Right lobe of liver (tissue), 6 donors: ENCODE measurements around the gene LCA5L. TPM values are rescaled to one million over a fixed set of nuclear protein-coding genes. Genes with fewer than 3 reads are reported as not detected.

Experiments
- ATAC-seq, 4 donors: fragments of 200-7000 bp; cut with Tn5 transposase; one replicate each; pipeline ENCODE4 v1.9.1; 2020; ENCODE audit warnings: mild to moderate bottlenecking in 4 of 4, moderate library complexity in 4 of 4
- DNase-seq, 3 donors: peaks; one replicate each; pipeline ENCODE4 v3.0.0-alpha.2; 2020
- H3K27ac ChIP-seq, 3 donors: fragments of 200-600 bp; one replicate each; pipeline ENCODE4 v1.8.0; 2022
- H3K27me3 ChIP-seq, 2 donors: fragments of 200-600 bp; one replicate each; pipeline ENCODE4 v1.8.0; 2022
- H3K36me3 ChIP-seq, 4 donors: fragments of 200-600 bp; sonication (generic) in 1 of 4; one replicate each; pipeline versions ENCODE4 v1.5.1 to v1.8.0; 2017 to 2022; ENCODE audit warnings: control low read depth in 1 of 4
- H3K4me1 ChIP-seq, 4 donors: fragments of 200-600 bp; sonication (generic) in 1 of 4; one replicate each; pipeline versions ENCODE4 v1.5.1 to v1.8.0; 2017 to 2022; ENCODE audit warnings: control low read depth in 1 of 4
- H3K4me3 ChIP-seq, 3 donors: fragments of 200-600 bp; one replicate each; pipeline ENCODE4 v1.8.0; 2022
- H3K9me3 ChIP-seq, 4 donors: fragments of 200-600 bp; sonication (generic) in 1 of 4; one replicate each; pipeline versions ENCODE4 v1.5.1 to v1.8.0; 2017 to 2022; ENCODE audit warnings: control low read depth in 1 of 4
- POLR2A ChIP-seq: fragments of 450-650 bp; IDR thresholded peaks from one replicate; pipeline ENCODE4 v1.6.1; 2017; ENCODE audit warnings: antibody characterized with exemption, mild to moderate bottlenecking
- WGBS: methylation state at CpG from one replicate; pipeline ENCODE4 v1.1.6; 2018; ENCODE audit warnings: low coverage, low lambda C conversion rate; ENCODE audit not compliant: insufficient coverage; ENCODE audit errors: missing lambda C conversion rate; 5-methylcytosine and 5-hydroxymethylcytosine counted together
- intact Hi-C, 2 donors: fragments of 100-400 bp; cut with DNase I; formaldehyde crosslinking; loops; one replicate each; pipeline versions ENCODE4 v1.11.2 to v1.14.1; 2022
- total RNA-seq, 6 experiments: library from RNA; depleted of rRNA in 2 of 6; stranded (reverse); fragments of >200 nt in 2 of 6; fragmentation: NEBNext Ultra II Directional in 3 of 6; extraction: Animal tissue kit (Norgen Biotek cat#: 25700) in 3 of 6; gene quantifications; one replicate each; pipeline versions ENCODE4 v1.1.0 to v1.2.4, GENCODE V29; 2016 to 2023
- TF ChIP-seq, protein P1 (sequence below), 4 donors: fragments of 200-600 bp in 3 of 4; fragments of 450-650 bp in 1 of 4; IDR thresholded peaks; one replicate each; pipeline versions ENCODE4 v1.5.1 to v1.8.0; 2016 to 2022; ENCODE audit warnings: antibody characterized with exemption in 4 of 4, mild to moderate bottlenecking in 2 of 4
- donor health status: DM: no; HTN: yes; CAD: no.
- donor health status: DM: no; HTN: no; CAD: no.
- donor health status: DM: no; HTN: no; CAD: no.
- donor health status: DM: no; HTN: yes; CAD: no.
- donor health status: DM: no; HTN: yes; CAD: no.

LCA5L gene
- total RNA-seq, 6 experiments from 2014 or later: 0.54 to 2.8 (median 1.1) TPM

DNA sequence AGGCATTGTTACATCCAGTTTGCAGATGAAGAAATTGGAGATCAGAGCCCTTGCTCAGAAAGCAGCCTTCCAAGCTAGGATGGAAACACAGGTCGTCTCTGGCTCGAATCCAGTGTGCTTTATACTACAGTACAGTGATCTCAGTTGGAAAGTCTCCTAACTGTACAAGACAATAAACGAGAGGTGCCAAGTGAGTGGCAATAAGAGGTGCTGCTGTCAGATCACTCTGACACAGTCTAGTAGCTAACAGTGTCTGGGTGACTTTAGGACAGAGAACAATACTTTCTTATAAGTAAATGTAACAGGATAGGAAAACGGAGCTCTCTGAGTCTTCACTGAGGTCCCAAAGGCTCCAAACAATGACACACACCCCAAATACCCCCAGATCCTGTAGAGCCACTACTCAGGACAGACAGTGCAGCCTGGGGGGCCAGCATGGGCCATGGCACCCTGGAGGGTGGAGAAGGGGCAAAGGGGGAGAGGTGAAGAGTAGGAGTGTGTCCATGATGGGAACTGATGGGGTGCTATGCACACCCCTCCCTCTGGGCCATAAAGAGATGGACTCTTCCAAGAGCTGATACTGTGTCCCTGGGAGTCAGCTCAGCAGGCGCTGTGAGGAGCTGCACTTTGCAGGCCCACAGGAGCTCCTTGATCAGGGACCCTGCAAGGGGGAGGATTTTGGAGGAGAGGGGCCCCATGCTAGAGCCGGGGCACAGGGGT lies 9.5 kb upstream of the LCA5L start:
- Histone ChIP-seq H3K27me3 (no peaks in the 10 kb centered on the region), H3K4me3 (no peak overlapping the region), H3K27ac (no peak overlapping the region), H3K9me3 (no peaks in the 10 kb centered on the region), H3K4me1 (no peaks in the 10 kb centered on the region), H3K36me3 (no peaks in the 10 kb centered on the region)
- no peak for ATAC-seq
- no peak for DNase-seq
- TF ChIP-seq, protein P1, sequence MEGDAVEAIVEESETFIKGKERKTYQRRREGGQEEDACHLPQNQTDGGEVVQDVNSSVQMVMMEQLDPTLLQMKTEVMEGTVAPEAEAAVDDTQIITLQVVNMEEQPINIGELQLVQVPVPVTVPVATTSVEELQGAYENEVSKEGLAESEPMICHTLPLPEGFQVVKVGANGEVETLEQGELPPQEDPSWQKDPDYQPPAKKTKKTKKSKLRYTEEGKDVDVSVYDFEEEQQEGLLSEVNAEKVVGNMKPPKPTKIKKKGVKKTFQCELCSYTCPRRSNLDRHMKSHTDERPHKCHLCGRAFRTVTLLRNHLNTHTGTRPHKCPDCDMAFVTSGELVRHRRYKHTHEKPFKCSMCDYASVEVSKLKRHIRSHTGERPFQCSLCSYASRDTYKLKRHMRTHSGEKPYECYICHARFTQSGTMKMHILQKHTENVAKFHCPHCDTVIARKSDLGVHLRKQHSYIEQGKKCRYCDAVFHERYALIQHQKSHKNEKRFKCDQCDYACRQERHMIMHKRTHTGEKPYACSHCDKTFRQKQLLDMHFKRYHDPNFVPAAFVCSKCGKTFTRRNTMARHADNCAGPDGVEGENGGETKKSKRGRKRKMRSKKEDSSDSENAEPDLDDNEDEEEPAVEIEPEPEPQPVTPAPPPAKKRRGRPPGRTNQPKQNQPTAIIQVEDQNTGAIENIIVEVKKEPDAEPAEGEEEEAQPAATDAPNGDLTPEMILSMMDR (IDR thresholded peaks at IDR 0.05): no peak
- WGBS: 79% methylated on average over 5 of the region's 6 CpGs
- intact Hi-C loops: no loop called here

DNA sequence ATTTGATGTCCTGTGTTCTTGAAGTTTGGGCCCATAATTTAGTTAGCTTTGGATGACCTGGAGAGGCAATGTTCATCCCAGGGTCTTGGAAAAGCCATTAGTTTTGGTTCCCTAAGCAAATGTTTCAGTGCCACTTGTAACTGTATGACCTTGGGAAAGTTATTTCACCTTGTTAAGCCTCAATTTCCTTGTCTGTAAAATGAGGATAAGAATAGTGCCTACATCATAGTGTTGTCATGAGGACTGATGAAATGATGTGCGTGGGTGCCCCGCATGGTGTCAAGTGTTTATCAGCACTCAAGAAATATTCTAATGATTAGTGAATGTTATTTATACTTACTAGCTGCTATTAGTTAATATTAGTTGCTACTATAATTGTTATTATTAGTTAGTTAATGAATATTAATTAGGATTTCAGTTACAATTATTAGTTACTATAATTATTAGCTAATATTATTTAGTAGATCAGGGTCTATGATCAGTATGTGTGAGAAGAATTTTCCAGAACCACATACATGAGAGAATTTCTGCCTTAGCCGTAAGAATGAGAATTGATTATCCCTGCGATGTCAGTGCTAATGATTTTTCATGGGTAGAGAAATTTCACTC lies 8.1 kb upstream of the LCA5L start:
- WGBS: 88% methylated on average over 4 of the region's 4 CpGs
- Histone ChIP-seq H3K4me3 (no peak overlapping the region), H3K27me3 (no peaks in the 10 kb centered on the region), H3K4me1 (no peaks in the 10 kb centered on the region), H3K9me3 (no peaks in the 10 kb centered on the region), H3K27ac (no peak overlapping the region), H3K36me3 (no peaks in the 10 kb centered on the region)
- TF ChIP-seq, protein P1 (IDR thresholded peaks at IDR 0.05): no peak
- no peak for TF ChIP-seq POLR2A
- DNase-seq: no peak
- no peak for ATAC-seq
- intact Hi-C loops: no loop called here

DNA sequence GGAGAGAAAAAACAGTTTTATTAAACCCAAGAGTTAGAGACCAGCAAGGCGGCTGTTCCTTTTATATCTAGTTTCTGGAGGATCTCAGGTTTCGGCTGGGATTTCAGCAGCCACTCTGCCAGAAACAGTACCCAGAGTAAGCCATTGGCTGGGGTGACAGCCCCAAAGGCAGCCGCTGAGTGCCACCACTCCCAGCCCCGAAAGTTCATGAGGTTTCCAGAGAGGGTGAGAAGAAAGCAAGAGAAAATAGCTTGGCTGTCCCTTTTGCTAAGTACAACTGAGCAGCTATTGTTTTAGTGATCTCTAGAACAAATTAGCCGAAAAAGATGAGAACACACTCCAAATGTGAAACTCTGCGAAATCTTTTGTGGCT lies 7.4 kb upstream of the LCA5L start:
- TF ChIP-seq, protein P1 (IDR thresholded peaks at IDR 0.05): no peak
- no peak for TF ChIP-seq POLR2A
- H3K9me3 ChIP-seq: no peaks in the 10 kb centered on the region
- no peaks in the 10 kb centered on the region for H3K4me1 ChIP-seq
- intact Hi-C loops: no loop called here
- no peak overlapping the region for H3K27ac ChIP-seq
- H3K27me3 ChIP-seq: no peaks in the 10 kb centered on the region
- no peaks in the 10 kb centered on the region for H3K36me3 ChIP-seq
- H3K4me3 ChIP-seq: no peak overlapping the region
- ATAC-seq (no peak), DNase-seq (no peak)
- WGBS: 83% methylated on average over 5 of the region's 6 CpGs

DNA sequence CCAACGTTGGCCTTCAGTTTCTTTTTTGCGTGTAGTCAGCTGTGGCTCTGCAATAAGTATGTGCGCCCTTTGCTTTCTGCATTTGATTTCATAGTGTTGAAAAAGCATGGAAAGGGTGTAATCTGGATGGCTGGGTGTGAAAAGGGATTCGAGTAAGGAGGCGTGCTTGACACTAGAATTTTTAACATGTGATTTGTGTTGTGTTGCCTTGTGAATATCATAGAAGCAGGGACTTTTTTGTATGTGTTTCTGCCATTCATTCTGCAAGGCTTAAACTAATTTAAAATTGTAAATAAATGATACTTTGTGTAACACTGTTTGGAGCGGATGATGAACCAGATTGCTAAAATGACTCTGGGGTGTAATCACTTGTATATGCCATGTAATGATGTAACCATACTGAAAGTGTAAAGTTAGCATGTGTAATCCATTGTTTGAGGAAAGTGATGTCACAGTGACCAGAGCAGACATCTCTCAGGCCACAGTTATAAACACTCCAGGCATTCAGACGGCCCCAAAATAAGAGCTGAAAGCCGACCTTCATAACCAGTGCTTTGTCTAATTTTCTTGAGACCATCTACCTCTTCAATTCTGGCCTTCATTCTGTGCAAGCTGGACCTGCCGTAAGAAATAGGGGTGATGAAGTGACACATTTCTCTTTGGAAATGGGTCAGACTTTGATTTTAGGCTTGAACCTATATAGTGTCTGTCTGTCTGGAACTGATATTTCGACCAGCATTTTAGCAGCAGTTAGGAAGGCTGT lies 6.8 kb upstream of the LCA5L start:
- intact Hi-C loops: no loop called here
- DNase-seq (no peak), ATAC-seq (no peak)
- Histone ChIP-seq H3K27me3 (no peaks in the 10 kb centered on the region), H3K27ac (peak overlapping the region in 2 of 3 donors; percentile 61 to 72), H3K9me3 (no peaks in the 10 kb centered on the region), H3K4me3 (peak overlapping the region in 2 of 3 donors; percentile 18 to 27), H3K4me1 (no peaks in the 10 kb centered on the region), H3K36me3 (no peaks in the 10 kb centered on the region)
- TF ChIP-seq POLR2A: no peak
- TF ChIP-seq, protein P1 (IDR thresholded peaks at IDR 0.05): no peak
- 80% methylated on average over 9 of the region's 10 CpGs for WGBS
